H1 (cell line): ENCODE results near the gene ARHGEF39. TPM values are rescaled to one million over a fixed set of nuclear protein-coding genes. Genes with fewer than 3 reads are reported as not detected.

Source experiments
- CTCF ChIA-PET: fragments of 300-600 bp; sonication (Branson Sonifier 250); formaldehyde crosslinking; loops from one replicate; lab custom pipeline; 2021; ENCODE audit not compliant: partially characterized antibody; lab: Charles Lee
- POLR2A ChIA-PET: fragments of 300-600 bp; sonication (Branson Sonifier 250); formaldehyde crosslinking; loops from one replicate; lab custom pipeline; 2021; ENCODE audit warnings: inconsistent platforms; ENCODE audit not compliant: partially characterized antibody; lab: Charles Lee
- DNase-seq, 2 experiments: peaks; one replicate each; pipeline versions ENCODE4 v3.0.0 to v3.0.0-alpha.2; 2010 to 2022; ENCODE audit warnings: low spot score in 2 of 2, low read depth in 1 of 2, mixed read lengths in 1 of 2
- FAIRE-seq: peaks from 2 replicates; lab custom pipeline; 2011; peaks lifted over from hg19 to GRCh38; lab: Jason Lieb, UNC
- H2AFZ ChIP-seq: 2 replicates; pipeline ENCODE4 v1.8.1; 2012; ENCODE audit warnings: low read length, inconsistent platforms
- H2AK5ac ChIP-seq: 2 replicates; pipeline ENCODE4 v1.6.1; 2013; ENCODE audit warnings: low read depth, low read length
- H2BK120ac ChIP-seq: replicated peaks from 2 replicates; pipeline ENCODE3; 2013; ENCODE audit warnings: low read depth, low read length, inconsistent platforms
- H2BK12ac ChIP-seq: 2 replicates; pipeline ENCODE4 v1.6.1; 2013; ENCODE audit warnings: low read depth, low read length
- H2BK15ac ChIP-seq: 2 replicates; pipeline ENCODE4 v1.6.1; 2013; ENCODE audit warnings: low read length
- H2BK20ac ChIP-seq: 2 replicates; pipeline ENCODE4 v1.6.1; 2013; ENCODE audit warnings: low read length
- H2BK5ac ChIP-seq: 2 replicates; pipeline ENCODE4 v1.6.1; 2013; ENCODE audit warnings: low read depth, low read length
- H3K14ac ChIP-seq: 2 replicates; pipeline ENCODE4 v1.6.1; 2013; ENCODE audit warnings: inconsistent platforms; ENCODE audit not compliant: insufficient read length
- H3K18ac ChIP-seq: 2 replicates; pipeline ENCODE4 v1.6.1; 2013; ENCODE audit warnings: low read length; ENCODE audit errors: extremely low read depth
- H3K23ac ChIP-seq: 2 replicates; pipeline ENCODE4 v1.6.1; 2013; ENCODE audit warnings: inconsistent platforms; ENCODE audit not compliant: insufficient read length
- H3K23me2 ChIP-seq: 2 replicates; pipeline ENCODE4 v1.6.1; 2013; ENCODE audit warnings: low read depth, low read length
- H3K27ac ChIP-seq: 2 replicates; pipeline ENCODE4 v1.6.1; 2011; ENCODE audit warnings: low read depth, low read length, inconsistent platforms
- H3K27me3 ChIP-seq, 4 experiments: replicated peaks in 1 of 4; 1 replicate in 1 of 4; 2 replicates in 3 of 4; pipeline versions ENCODE4 v1.6.1 to v1.8.1; 2011 to 2013; ENCODE audit warnings: low read length in 3 of 4, mild to moderate bottlenecking in 3 of 4, inconsistent platforms in 2 of 4, mixed read lengths in 2 of 4, moderate library complexity in 1 of 4; ENCODE audit not compliant: control insufficient read depth in 3 of 4, insufficient read depth in 3 of 4; ENCODE audit errors: extremely low read depth in 1 of 4
- H3K36me3 ChIP-seq, 4 experiments: 2 replicates each; pipeline versions ENCODE4 v1.6.1 to v1.8.1; 2011 to 2013; ENCODE audit warnings: mild to moderate bottlenecking in 4 of 4, low read length in 3 of 4, moderate library complexity in 2 of 4, control low read depth in 1 of 4, inconsistent platforms in 1 of 4; ENCODE audit not compliant: insufficient read depth in 4 of 4, control insufficient read depth in 2 of 4
- H3K4ac ChIP-seq: replicated peaks from 2 replicates; pipeline ENCODE3; 2013; ENCODE audit warnings: low read length, low read depth, mixed read lengths, inconsistent platforms; ENCODE audit not compliant: insufficient read length
- H3K4me1 ChIP-seq, 4 experiments: replicated peaks in 1 of 4; 1 replicate in 1 of 4; 2 replicates in 3 of 4; pipeline versions ENCODE4 v1.6.1 to v1.8.1; 2011 to 2013; ENCODE audit warnings: low read length in 3 of 4, inconsistent platforms in 2 of 4, mixed read lengths in 1 of 4; ENCODE audit not compliant: insufficient read depth in 4 of 4, control insufficient read depth in 3 of 4
- H3K4me2 ChIP-seq, 2 experiments: 2 replicates each; pipeline versions ENCODE4 v1.6.1 to v1.8.1; 2011 to 2013; ENCODE audit warnings: low read depth in 2 of 2, low read length in 2 of 2, control low read depth in 1 of 2, inconsistent platforms in 1 of 2, mild to moderate bottlenecking in 1 of 2; ENCODE audit not compliant: insufficient read depth in 1 of 2
- H3K4me3 ChIP-seq, 4 experiments: fragments of 200-600, 300-600 bp in 1 of 4; sonication (generic), shearing (Covaris generic), sonication (Bioruptor Twin) in 1 of 4; 2 replicates each; pipeline versions ENCODE4 v1.5.1 to v1.8.1; 2011 to 2016; ENCODE audit warnings: low read length in 4 of 4, low read depth in 3 of 4, control low read depth in 2 of 4, inconsistent platforms in 2 of 4, mild to moderate bottlenecking in 2 of 4, mixed read lengths in 1 of 4, moderate library complexity in 1 of 4; ENCODE audit not compliant: insufficient read depth in 2 of 4; ENCODE audit errors: extremely low read depth in 1 of 4
- H3K56ac ChIP-seq: replicated peaks from 2 replicates; pipeline ENCODE3; 2013; ENCODE audit warnings: low read depth, mild to moderate bottlenecking, mixed read lengths, low read length, inconsistent platforms; ENCODE audit not compliant: insufficient read length
- H3K79me1 ChIP-seq: 2 replicates; pipeline ENCODE4 v1.6.1; 2013; ENCODE audit warnings: low read depth, low read length, control low read depth
- H3K79me2 ChIP-seq, 2 experiments: 2 replicates each; pipeline versions ENCODE4 v1.6.1 to v1.8.1; 2012 to 2013; ENCODE audit warnings: low read length in 2 of 2, mild to moderate bottlenecking in 2 of 2, inconsistent platforms in 1 of 2; ENCODE audit not compliant: insufficient read depth in 2 of 2, control insufficient read depth in 1 of 2
- H3K9ac ChIP-seq, 4 experiments: replicated peaks in 1 of 4; 1 replicate in 1 of 4; 2 replicates in 3 of 4; pipeline versions ENCODE4 v1.6.1 to v1.8.1; 2011 to 2013; ENCODE audit warnings: low read depth in 3 of 4, low read length in 3 of 4, control low read depth in 2 of 4, mild to moderate bottlenecking in 2 of 4, moderate library complexity in 2 of 4, inconsistent platforms in 1 of 4; ENCODE audit errors: extremely low read depth in 1 of 4
- H3K9me3 ChIP-seq, 2 experiments: 2 replicates each; pipeline versions ENCODE4 v1.6.1 to v1.8.1; 2012 to 2013; ENCODE audit warnings: mild to moderate bottlenecking in 2 of 2, moderate library complexity in 2 of 2, control low read depth in 1 of 2, inconsistent platforms in 1 of 2, low read depth in 1 of 2, low read length in 1 of 2, mixed read lengths in 1 of 2; ENCODE audit not compliant: insufficient read depth in 2 of 2
- H4K20me1 ChIP-seq, 2 experiments: replicated peaks in 1 of 2; 2 replicates each; pipeline versions ENCODE3 to v1.8.1; 2011 to 2013; ENCODE audit warnings: inconsistent platforms in 2 of 2, low read length in 2 of 2, mild to moderate bottlenecking in 1 of 2; ENCODE audit not compliant: insufficient read depth in 2 of 2, control insufficient read depth in 1 of 2
- H4K5ac ChIP-seq: 2 replicates; pipeline ENCODE4 v1.6.1; 2013; ENCODE audit warnings: low read length, low read depth, mixed read lengths, inconsistent platforms; ENCODE audit not compliant: insufficient read length
- H4K8ac ChIP-seq: 2 replicates; pipeline ENCODE4 v1.8.0; 2013; ENCODE audit warnings: mild to moderate bottlenecking, moderate library complexity, low read length, inconsistent platforms; ENCODE audit not compliant: insufficient read depth; ENCODE audit errors: extremely low read depth
- H4K91ac ChIP-seq: replicated peaks from 2 replicates; pipeline ENCODE3; 2013; ENCODE audit warnings: low read length, mixed read lengths, inconsistent platforms; ENCODE audit not compliant: insufficient read length
- EP300 ChIP-seq, 2 experiments: IDR thresholded peaks; 1 replicate in 1 of 2; 2 replicates in 1 of 2; pipeline ENCODE4 v1.6.1; 2011 to 2012; ENCODE audit warnings: low read depth in 2 of 2, low read length in 2 of 2, mild to moderate bottlenecking in 2 of 2, borderline replicate concordance in 1 of 2, inconsistent platforms in 1 of 2, moderate library complexity in 1 of 2
- EZH2 ChIP-seq: fragments of 200-600 bp; sonication (generic); IDR thresholded peaks from 2 replicates; pipeline ENCODE4 v1.7.1; 2012; ENCODE audit warnings: low read depth, mild to moderate bottlenecking, moderate library complexity, low read length, inconsistent platforms; ENCODE audit not compliant: severe bottlenecking
- HDAC2 ChIP-seq, 2 experiments: fragments of 300-600 bp in 1 of 2; sonication (generic) in 1 of 2; IDR thresholded peaks; 2 replicates each; pipeline ENCODE4 v1.6.1; 2011 to 2012; ENCODE audit warnings: low read depth in 2 of 2, low read length in 2 of 2, mild to moderate bottlenecking in 2 of 2, moderate library complexity in 2 of 2, borderline replicate concordance in 1 of 2, inconsistent platforms in 1 of 2
- HDAC6 ChIP-seq: IDR thresholded peaks from one replicate; pipeline ENCODE4 v1.7.1; 2012; ENCODE audit warnings: low read depth, mild to moderate bottlenecking, inconsistent platforms, low read length, moderate library complexity
- KDM4A ChIP-seq: IDR thresholded peaks from one replicate; pipeline ENCODE4 v1.7.1; 2012; ENCODE audit warnings: low read depth, mild to moderate bottlenecking, moderate library complexity, low read length, inconsistent platforms; ENCODE audit not compliant: severe bottlenecking
- MAFK ChIP-seq: IDR thresholded peaks from 2 replicates; pipeline ENCODE4 v1.6.1; 2012; ENCODE audit warnings: low read depth, mild to moderate bottlenecking, improper control_type of control experiment, low read length
- POLR2A ChIP-seq, 2 experiments: IDR thresholded peaks; 1 replicate in 1 of 2; 2 replicates in 1 of 2; pipeline ENCODE4 v1.6.1; 2011; ENCODE audit warnings: low read depth in 2 of 2, low read length in 2 of 2, mild to moderate bottlenecking in 2 of 2; ENCODE audit errors: control extremely low read depth in 1 of 2
- SAP30 ChIP-seq: fragments of 300-600 bp; sonication (generic); IDR thresholded peaks from 2 replicates; pipeline ENCODE4 v1.7.1; 2012; ENCODE audit warnings: low read length, moderate library complexity, mild to moderate bottlenecking, inconsistent platforms; ENCODE audit not compliant: insufficient read depth, insufficient replicate concordance
- SP1 ChIP-seq: IDR thresholded peaks from 2 replicates; pipeline ENCODE4 v1.6.1; 2011; ENCODE audit warnings: low read depth, low read length
- polyA plus RNA-seq, 7 experiments: library from polyadenylated mRNA; depleted of rRNA in 3 of 7; stranded (reverse) in 5 of 7; unstranded in 2 of 7; fragments of >200 nt in 5 of 7; fragments of 200-250 nt in 2 of 7; gene quantifications; 1 replicate in 5 of 7; 2 replicates in 1 of 7; 4 replicates in 1 of 7; pipeline versions ENCODE4 v1.2.1 to v1.2.3, GENCODE V29; 2011 to 2013; ENCODE audit warnings: missing spikeins in 2 of 7, mixed read lengths in 2 of 7
- total RNA-seq: library from RNA; stranded (reverse); fragmentation: NEBNext Ultra II Directional; extraction: Animal tissue kit (Norgen Biotek cat#: 25700); gene quantifications from 2 replicates; pipeline ENCODE4 v1.2.1, GENCODE V29; 2021
- TF ChIP-seq, protein P1 (sequence below): IDR thresholded peaks from 2 replicates; pipeline ENCODE4 v1.6.1; 2012; ENCODE audit warnings: low read length, inconsistent platforms
- TF ChIP-seq, protein P2 (sequence below): IDR thresholded peaks from 2 replicates; pipeline ENCODE4 v1.6.1; 2011; ENCODE audit warnings: low read depth, mild to moderate bottlenecking, low read length; ENCODE audit not compliant: insufficient read depth

Gene ARHGEF39
- total and polyA plus RNA-seq, 2 of the 8 experiments (the other 6 are each of a cell fraction or from before 2014, with no cell fraction given): 18.6 to 18.7 TPM

DNA sequence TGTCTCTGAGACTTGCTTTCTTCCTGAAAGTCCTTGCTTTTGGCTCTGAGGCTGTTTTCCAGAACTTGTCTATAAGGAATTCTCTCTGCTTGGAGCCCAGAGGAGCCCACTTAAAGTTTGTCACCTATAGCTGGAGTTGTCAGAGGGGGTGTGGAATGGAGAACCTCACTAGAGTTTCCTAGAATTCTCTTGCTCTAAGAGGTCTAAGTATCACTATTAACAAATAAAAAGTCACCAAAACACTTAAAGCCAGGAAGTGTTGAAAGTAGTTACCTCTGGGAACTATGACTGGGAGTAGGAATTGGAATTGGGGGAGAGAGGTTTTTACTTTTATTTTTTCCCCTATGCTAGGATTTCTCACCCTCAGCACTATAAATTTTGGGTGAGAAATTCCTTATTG lies 29.3 kb downstream of the ARHGEF39 start:
- H3K27ac ChIP-seq: no peak overlapping the region
- no peaks in the 10 kb centered on the region for H4K20me1 ChIP-seq
- no peak overlapping the region for H2BK15ac ChIP-seq
- POLR2A ChIA-PET: no interaction called here
- no peak overlapping the region for H2AFZ ChIP-seq
- no peak overlapping the region for H3K4me3 ChIP-seq
- no peak for DNase-seq
- no peak overlapping the region for H3K4me2 ChIP-seq
- H4K5ac ChIP-seq: no peak overlapping the region
- no peak overlapping the region for H3K56ac ChIP-seq
- H4K8ac ChIP-seq: no peak overlapping the region
- no peak overlapping the region for H2BK20ac ChIP-seq
- H3K27me3 ChIP-seq: no peaks in the 10 kb centered on the region
- no peak overlapping the region for H2BK5ac ChIP-seq
- H3K79me1 ChIP-seq: no peaks in the 10 kb centered on the region
- H3K23me2 ChIP-seq: no peaks in the 10 kb centered on the region
- no peaks in the 10 kb centered on the region for H3K79me2 ChIP-seq
- TF ChIP-seq SP1: no peak
- TF ChIP-seq SAP30: no peak
- TF ChIP-seq KDM4A: no peak
- TF ChIP-seq HDAC6: no peak
- TF ChIP-seq POLR2A (IDR thresholded peaks at IDR 0.05; ENCODE audit: control extremely low read depth in 1 of 2, low read depth in 2 of 2, low read length in 2 of 2): no peak
- TF ChIP-seq EP300 (IDR thresholded peaks at IDR 0.05; ENCODE audit: borderline replicate concordance in 1 of 2, low read depth in 2 of 2, low read length in 2 of 2): no peak
- TF ChIP-seq EZH2: no peak
- TF ChIP-seq, protein P1, sequence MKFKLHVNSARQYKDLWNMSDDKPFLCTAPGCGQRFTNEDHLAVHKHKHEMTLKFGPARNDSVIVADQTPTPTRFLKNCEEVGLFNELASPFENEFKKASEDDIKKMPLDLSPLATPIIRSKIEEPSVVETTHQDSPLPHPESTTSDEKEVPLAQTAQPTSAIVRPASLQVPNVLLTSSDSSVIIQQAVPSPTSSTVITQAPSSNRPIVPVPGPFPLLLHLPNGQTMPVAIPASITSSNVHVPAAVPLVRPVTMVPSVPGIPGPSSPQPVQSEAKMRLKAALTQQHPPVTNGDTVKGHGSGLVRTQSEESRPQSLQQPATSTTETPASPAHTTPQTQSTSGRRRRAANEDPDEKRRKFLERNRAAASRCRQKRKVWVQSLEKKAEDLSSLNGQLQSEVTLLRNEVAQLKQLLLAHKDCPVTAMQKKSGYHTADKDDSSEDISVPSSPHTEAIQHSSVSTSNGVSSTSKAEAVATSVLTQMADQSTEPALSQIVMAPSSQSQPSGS: no peak
- TF ChIP-seq, protein P2, sequence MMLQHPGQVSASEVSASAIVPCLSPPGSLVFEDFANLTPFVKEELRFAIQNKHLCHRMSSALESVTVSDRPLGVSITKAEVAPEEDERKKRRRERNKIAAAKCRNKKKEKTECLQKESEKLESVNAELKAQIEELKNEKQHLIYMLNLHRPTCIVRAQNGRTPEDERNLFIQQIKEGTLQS: no peak
- TF ChIP-seq HDAC2 (IDR thresholded peaks at IDR 0.05; ENCODE audit: borderline replicate concordance in 1 of 2, low read depth in 2 of 2, low read length in 2 of 2): no peak
- TF ChIP-seq MAFK: no peak
- TF ChIP-seq, all 59 proteins: peak for 0
- H3K9me3 ChIP-seq: peaks cover 0 to 2% of the 10 kb centered on the region in 2 experiments; a peak in 1 of 4 replicates
- H3K14ac ChIP-seq: no peak overlapping the region
- H2AK5ac ChIP-seq: no peak overlapping the region
- H3K4me1 ChIP-seq: no peaks in the 10 kb centered on the region
- H3K4ac ChIP-seq: no peak overlapping the region
- CTCF ChIA-PET: interaction anchor here (0.7 to 1.9 kb wide), 3 partner anchors 11 to 24 kb away, joined by 3 to 5 read pairs (median 5); no protein-coding TSS in a partner anchor
- no peak overlapping the region for H3K18ac ChIP-seq
- no peak overlapping the region for H2BK120ac ChIP-seq
- H4K91ac ChIP-seq: no peak overlapping the region
- no peak overlapping the region for H3K23ac ChIP-seq
- H2BK12ac ChIP-seq: no peak overlapping the region
- no peak for FAIRE-seq
- H3K36me3 ChIP-seq: no peaks in the 10 kb centered on the region
- no peak overlapping the region for H3K9ac ChIP-seq
